Measurements from ENCODE around the gene ST6GALNAC5. TPM values are rescaled to one million over a fixed set of nuclear protein-coding genes. Genes with fewer than 3 reads are reported as not detected.

ST6GALNAC5 gene
- total and polyA plus RNA-seq, 9 donors, result 2.9 to 21.0 (median 9.9) TPM

DNA sequence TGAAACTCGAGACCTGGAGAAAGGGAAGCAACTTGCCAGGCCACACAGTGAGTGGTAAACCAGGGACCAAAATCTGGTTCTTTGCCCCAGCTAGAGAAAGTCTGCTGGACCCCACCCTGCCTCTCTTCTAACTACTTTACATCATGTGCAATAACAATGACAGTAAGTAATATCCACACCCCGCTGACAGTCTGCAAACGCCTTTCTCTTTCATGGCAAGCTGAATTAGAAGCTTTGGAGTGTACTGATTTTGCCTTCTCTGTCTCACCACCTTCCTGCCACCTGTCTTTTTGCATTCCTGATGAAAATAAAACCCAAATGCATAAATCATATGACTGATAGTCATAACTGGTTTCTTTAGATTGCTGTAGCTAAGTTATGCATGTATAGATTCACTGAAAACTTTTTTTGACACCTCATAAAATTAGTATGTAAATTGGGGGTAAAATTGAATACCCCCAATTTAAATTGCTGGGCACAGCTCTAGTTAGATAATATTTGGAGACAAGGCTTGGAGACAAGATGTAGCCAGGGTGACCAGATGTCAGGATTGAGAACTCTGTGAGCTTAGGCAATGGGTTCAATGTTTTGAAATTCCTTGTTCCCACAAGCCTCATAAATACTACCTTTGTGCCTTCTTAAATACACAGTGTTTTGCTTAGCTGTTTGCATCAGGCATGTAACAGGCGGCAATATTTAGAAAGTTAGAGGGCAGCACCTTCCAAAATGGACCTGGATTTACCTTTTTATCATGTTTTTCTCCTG, 73.5 kb downstream of the ST6GALNAC5 start:
- 91 to 96% (median 94%) methylated on average over 4 of the region's 4 CpGs for WGBS, 3 donors
- Histone ChIP-seq H3K27ac (no peak overlapping the region), H3K27me3 (no peaks in the 10 kb centered on the region), H3K4me3 (no peak overlapping the region), H3K9me3 (no peaks in the 10 kb centered on the region), H3K4me1 (ENCODE audit: insufficient read depth) (peaks cover 12% of the 10 kb centered on the region), H3K36me3 (no peaks in the 10 kb centered on the region)
- intact Hi-C loops (cut with DNase I), result no loop called here
- DNase-seq, result no peak
- TF ChIP-seq EP300 (IDR thresholded peaks at IDR 0.05), result no peak
- TF ChIP-seq, protein P1, sequence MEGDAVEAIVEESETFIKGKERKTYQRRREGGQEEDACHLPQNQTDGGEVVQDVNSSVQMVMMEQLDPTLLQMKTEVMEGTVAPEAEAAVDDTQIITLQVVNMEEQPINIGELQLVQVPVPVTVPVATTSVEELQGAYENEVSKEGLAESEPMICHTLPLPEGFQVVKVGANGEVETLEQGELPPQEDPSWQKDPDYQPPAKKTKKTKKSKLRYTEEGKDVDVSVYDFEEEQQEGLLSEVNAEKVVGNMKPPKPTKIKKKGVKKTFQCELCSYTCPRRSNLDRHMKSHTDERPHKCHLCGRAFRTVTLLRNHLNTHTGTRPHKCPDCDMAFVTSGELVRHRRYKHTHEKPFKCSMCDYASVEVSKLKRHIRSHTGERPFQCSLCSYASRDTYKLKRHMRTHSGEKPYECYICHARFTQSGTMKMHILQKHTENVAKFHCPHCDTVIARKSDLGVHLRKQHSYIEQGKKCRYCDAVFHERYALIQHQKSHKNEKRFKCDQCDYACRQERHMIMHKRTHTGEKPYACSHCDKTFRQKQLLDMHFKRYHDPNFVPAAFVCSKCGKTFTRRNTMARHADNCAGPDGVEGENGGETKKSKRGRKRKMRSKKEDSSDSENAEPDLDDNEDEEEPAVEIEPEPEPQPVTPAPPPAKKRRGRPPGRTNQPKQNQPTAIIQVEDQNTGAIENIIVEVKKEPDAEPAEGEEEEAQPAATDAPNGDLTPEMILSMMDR (IDR thresholded peaks at IDR 0.05), result no peak
- TF ChIP-seq POLR2A (IDR thresholded peaks at IDR 0.05), result no peak

DNA sequence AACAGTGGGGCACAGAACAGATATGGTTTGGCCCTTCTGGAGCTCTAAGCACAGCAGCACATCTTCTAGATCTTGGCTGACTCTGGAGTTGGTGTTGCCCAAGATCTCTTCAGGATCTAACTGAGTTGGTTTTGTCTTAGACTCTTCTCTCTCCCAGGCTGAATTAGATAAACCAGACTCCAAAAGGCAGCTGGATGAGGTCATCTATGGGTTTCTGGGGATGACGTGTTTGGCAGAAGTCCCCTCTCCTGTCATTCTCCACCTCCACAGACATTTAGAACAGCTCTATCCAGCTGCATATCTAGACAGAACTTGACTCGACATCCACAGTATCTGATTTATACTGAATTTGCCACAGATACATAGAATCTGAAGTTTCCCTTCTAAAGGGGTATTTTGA, 75.3 kb downstream of the ST6GALNAC5 start:
- H3K4me1 ChIP-seq (ENCODE audit: insufficient read depth), result peaks cover 12% of the 10 kb centered on the region
- 69 to 84% (median 74%) methylated on average over 2 of the region's 2 CpGs for WGBS, 3 donors
- H3K27ac ChIP-seq, result no peak overlapping the region
- intact Hi-C loops (cut with DNase I), result no loop called here
- H3K4me3 ChIP-seq, result no peak overlapping the region
- no peaks in the 10 kb centered on the region for H3K27me3 ChIP-seq
- no peaks in the 10 kb centered on the region for H3K36me3 ChIP-seq
- TF ChIP-seq, protein P1 (IDR thresholded peaks at IDR 0.05), result no peak
- TF ChIP-seq EP300 (IDR thresholded peaks at IDR 0.05) (no peak), POLR2A (IDR thresholded peaks at IDR 0.05) (no peak)
- no peak for DNase-seq
- no peaks in the 10 kb centered on the region for H3K9me3 ChIP-seq

DNA sequence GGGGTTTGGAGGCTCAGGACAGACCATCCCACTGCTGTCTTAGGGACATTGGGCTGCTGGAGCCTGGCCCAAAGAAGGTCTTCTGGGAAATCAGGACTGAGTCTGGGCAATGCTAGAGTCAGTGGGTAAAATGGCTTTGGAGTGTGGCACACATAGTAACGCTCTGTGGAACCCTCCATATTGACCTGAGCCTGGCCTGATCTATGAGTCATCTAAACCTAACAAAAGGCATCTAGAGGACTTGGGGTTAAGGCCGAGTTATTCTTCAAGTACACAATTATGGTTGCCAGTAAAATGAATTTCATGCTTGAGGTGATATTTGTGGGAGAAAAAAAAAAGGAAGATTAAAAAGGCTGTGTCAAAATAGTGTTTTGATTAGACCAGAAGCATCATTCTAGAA, 77.7 kb downstream of the ST6GALNAC5 start:
- peak overlapping the region in 1 of 2 donors; percentile 39 for H3K27ac ChIP-seq
- peak in 1 of 5 donors; percentile 36 for DNase-seq
- H3K27me3 ChIP-seq, result no peaks in the 10 kb centered on the region
- H3K36me3 ChIP-seq, result no peaks in the 10 kb centered on the region
- no peaks in the 10 kb centered on the region for H3K9me3 ChIP-seq
- peaks cover 6% of the 10 kb centered on the region for H3K4me1 ChIP-seq (ENCODE audit: insufficient read depth)
- H3K4me3 ChIP-seq, result no peak overlapping the region
- 20 to 50% (median 22%) methylated on average over 2 of the region's 2 CpGs for WGBS, 3 donors
- intact Hi-C loops (cut with DNase I), result no loop called here
- no peak for TF ChIP-seq POLR2A (IDR thresholded peaks at IDR 0.05)
- no peak for TF ChIP-seq EP300 (IDR thresholded peaks at IDR 0.05)
- TF ChIP-seq, protein P1 (IDR thresholded peaks at IDR 0.05), result no peak

DNA sequence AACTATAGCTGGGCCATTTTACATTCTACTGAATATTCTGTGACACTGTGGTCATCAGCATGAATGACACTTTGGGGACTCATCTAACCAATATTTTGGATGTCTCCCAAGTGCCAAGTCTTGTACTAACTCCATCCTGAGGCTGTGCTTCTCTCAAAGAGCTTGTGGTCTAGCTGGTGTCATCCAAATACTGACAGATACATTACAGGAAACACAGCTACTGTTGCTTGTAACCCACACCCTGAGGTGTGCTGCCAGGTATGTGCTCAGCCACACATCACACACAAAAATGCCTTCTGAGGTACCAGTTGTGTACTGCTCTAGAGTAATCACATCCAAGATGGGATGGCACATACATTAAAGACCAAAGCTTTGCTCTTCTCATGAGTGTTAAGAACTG, 81.6 kb downstream of the ST6GALNAC5 start:
- TF ChIP-seq POLR2A (IDR thresholded peaks at IDR 0.05) (no peak), EP300 (IDR thresholded peaks at IDR 0.05) (no peak)
- TF ChIP-seq, protein P1 (IDR thresholded peaks at IDR 0.05), result no peak
- intact Hi-C loops (cut with DNase I), result no loop called here
- Histone ChIP-seq H3K36me3 (no peaks in the 10 kb centered on the region), H3K4me3 (no peak overlapping the region), H3K4me1 (ENCODE audit: insufficient read depth) (peaks cover 4% of the 10 kb centered on the region), H3K9me3 (no peaks in the 10 kb centered on the region), H3K27me3 (no peaks in the 10 kb centered on the region), H3K27ac (no peak overlapping the region)
- DNase-seq, result no peak

Data from ovary (tissue), 9 donors.